NCI-H1105 treated with DMSO at 0.1 percent for 48 hours (cell line): Measurements from ENCODE around the gene SACM1L.
"Not testable (repeated sequence)": the region's sequence is repeated elsewhere in the genome, so short reads cannot be mapped to it uniquely, and the experiment has no call there.

Experiments used
- DNase-seq: peaks from one replicate; lab custom pipeline; 2025; lab: John Stamatoyannopoulos, UW

The SACM1L gene

GRCh38 chr3:45692866-45693265, 3.7 kb downstream of the SACM1L start:
- no peak for DNase-seq

- no peak for DNase-seq
Observed at GRCh38 chr3:45693941-45694521, 4.8 kb downstream of the SACM1L start.

- not testable (repeated sequence) for DNase-seq
Observed at GRCh38 chr3:45695166-45695565, 6.0 kb downstream of the SACM1L start.

GRCh38 chr3:45700570-45701073, 11.4 kb downstream of the SACM1L start:
- DNase-seq: no peak

GRCh38 chr3:45701172-45701867, 12.1 kb downstream of the SACM1L start:
- DNase-seq: no peak

GRCh38 chr3:45704301-45704943, 15.2 kb downstream of the SACM1L start:
- no peak for DNase-seq

- no peak for DNase-seq
Observed at GRCh38 chr3:45705839-45706808, 16.9 kb downstream of the SACM1L start.

- no peak for DNase-seq
Observed at GRCh38 chr3:45711931-45712330, 22.7 kb downstream of the SACM1L start.

- no peak for DNase-seq
Observed at GRCh38 chr3:45712434-45713110, 23.4 kb downstream of the SACM1L start.

- no peak for DNase-seq
Observed at GRCh38 chr3:45715945-45716344, 26.7 kb downstream of the SACM1L start.

GRCh38 chr3:45716790-45717336, 27.7 kb downstream of the SACM1L start:
- no peak for DNase-seq

GRCh38 chr3:45719655-45720487, 30.7 kb downstream of the SACM1L start:
- DNase-seq: no peak

GRCh38 chr3:45724911-45725310, 35.7 kb downstream of the SACM1L start:
- DNase-seq: no peak

- DNase-seq: no peak
Observed at GRCh38 chr3:45729614-45730013, 40.4 kb downstream of the SACM1L start.

- DNase-seq: no peak
Observed at GRCh38 chr3:45730409-45731154, 41.4 kb downstream of the SACM1L start.

GRCh38 chr3:45736707-45737106, 47.5 kb downstream of the SACM1L start:
- DNase-seq: no peak

GRCh38 chr3:45737234-45737633, 48.0 kb downstream of the SACM1L start:
- no peak for DNase-seq

- no peak for DNase-seq
Observed at GRCh38 chr3:45739991-45740390, 50.8 kb downstream of the SACM1L start.

GRCh38 chr3:45741247-45741646, 52.1 kb downstream of the SACM1L start:
- DNase-seq: no peak
